Trophoblast cell (in vitro differentiated cells and primary cell): ENCODE measurements around the gene TMEM150C.

Experiments
- DNase-seq, 2 donors: peaks; one replicate each; pipeline ENCODE4 v3.0.0-alpha.2; 2016
- H2AFZ ChIP-seq: 2 replicates; pipeline ENCODE4 v1.6.1; 2013; ENCODE audit warnings: low read length, moderate library complexity, mild to moderate bottlenecking; ENCODE audit not compliant: insufficient read depth, poor library complexity
- H2AK5ac ChIP-seq: 2 replicates; pipeline ENCODE4 v1.6.1; 2013; ENCODE audit warnings: mild to moderate bottlenecking, low read length
- H2BK120ac ChIP-seq: 2 replicates; pipeline ENCODE4 v1.6.1; 2013; ENCODE audit warnings: low read length, mild to moderate bottlenecking, moderate library complexity; ENCODE audit not compliant: insufficient read depth, poor library complexity
- H2BK12ac ChIP-seq: 2 replicates; pipeline ENCODE4 v1.6.1; 2013; ENCODE audit warnings: mild to moderate bottlenecking, low read length, moderate library complexity
- H2BK5ac ChIP-seq: 2 replicates; pipeline ENCODE4 v1.6.1; 2013; ENCODE audit warnings: low read length, low read depth, moderate library complexity, mild to moderate bottlenecking; ENCODE audit not compliant: poor library complexity
- H3K14ac ChIP-seq: 2 replicates; pipeline ENCODE4 v1.6.1; 2013; ENCODE audit warnings: mild to moderate bottlenecking, low read length
- H3K18ac ChIP-seq: 2 replicates; pipeline ENCODE4 v1.6.1; 2013; ENCODE audit warnings: mild to moderate bottlenecking, low read length
- H3K23ac ChIP-seq: 2 replicates; pipeline ENCODE4 v1.6.1; 2013; ENCODE audit warnings: low read length
- H3K27ac ChIP-seq: 2 replicates; pipeline ENCODE4 v1.5.1; 2013; ENCODE audit warnings: low read depth, mild to moderate bottlenecking, inconsistent platforms, low read length, moderate library complexity
- H3K27me3 ChIP-seq: 2 replicates; pipeline ENCODE4 v1.6.1; 2013; ENCODE audit warnings: inconsistent platforms, mild to moderate bottlenecking, low read length, moderate library complexity; ENCODE audit not compliant: insufficient read depth
- H3K36me3 ChIP-seq, 2 experiments: 1 replicate in 1 of 2; 2 replicates in 1 of 2; pipeline ENCODE4 v1.6.1; 2013; ENCODE audit warnings: low read length in 2 of 2, mild to moderate bottlenecking in 2 of 2, moderate library complexity in 1 of 2; ENCODE audit not compliant: insufficient read depth in 2 of 2, control insufficient read depth in 1 of 2
- H3K4ac ChIP-seq: 2 replicates; pipeline ENCODE4 v1.6.1; 2013; ENCODE audit warnings: low read depth, mild to moderate bottlenecking, low read length, moderate library complexity
- H3K4me1 ChIP-seq, 2 experiments: 1 replicate in 1 of 2; 2 replicates in 1 of 2; pipeline ENCODE4 v1.6.1; 2013; ENCODE audit warnings: low read length in 2 of 2, mild to moderate bottlenecking in 2 of 2, moderate library complexity in 1 of 2; ENCODE audit not compliant: insufficient read depth in 2 of 2, control insufficient read depth in 1 of 2
- H3K4me2 ChIP-seq: 2 replicates; pipeline ENCODE4 v1.6.1; 2013; ENCODE audit warnings: inconsistent platforms, mild to moderate bottlenecking, low read length, moderate library complexity
- H3K4me3 ChIP-seq: 2 replicates; pipeline ENCODE4 v1.5.1; 2013; ENCODE audit warnings: mild to moderate bottlenecking, low read depth, low read length, inconsistent platforms
- H3K79me1 ChIP-seq: one replicate; pipeline ENCODE4 v1.6.1; 2013; ENCODE audit warnings: low read length
- H3K79me2 ChIP-seq: 2 replicates; pipeline ENCODE4 v1.6.1; 2013; ENCODE audit warnings: low read length, mild to moderate bottlenecking; ENCODE audit not compliant: control insufficient read depth, insufficient read depth, poor library complexity
- H3K9ac ChIP-seq: 2 replicates; pipeline ENCODE4 v1.6.1; 2013; ENCODE audit warnings: mild to moderate bottlenecking, low read length
- H3K9me3 ChIP-seq: 2 replicates; pipeline ENCODE4 v1.6.1; 2013; ENCODE audit warnings: low read depth, mild to moderate bottlenecking, control low read depth, inconsistent platforms, low read length; ENCODE audit not compliant: insufficient read depth
- H4K12ac ChIP-seq: 2 replicates; pipeline ENCODE4 v1.6.1; 2013; ENCODE audit warnings: low read depth, mild to moderate bottlenecking, low read length, moderate library complexity
- H4K8ac ChIP-seq: 2 replicates; pipeline ENCODE4 v1.6.1; 2013; ENCODE audit warnings: low read depth, mild to moderate bottlenecking, low read length, moderate library complexity
- H4K91ac ChIP-seq: one replicate; pipeline ENCODE4 v1.6.1; 2013; ENCODE audit warnings: low read depth, mild to moderate bottlenecking, low read length, moderate library complexity
- WGBS: extraction: QIAGEN DNeasy Blood & Tissue Kit; methylation state at CpG from one replicate; pipeline ENCODE4 v1.1.7; 2013; ENCODE audit warnings: missing lambda C conversion rate; ENCODE audit not compliant: insufficient read length, insufficient coverage; ENCODE audit errors: extremely low coverage; 5-methylcytosine and 5-hydroxymethylcytosine counted together

The TMEM150C gene

GRCh38 chr4:82447886-82448285 lies 113.9 kb downstream of the TMEM150C start:
- Histone ChIP-seq H3K27me3 (no peaks in the 10 kb centered on the region), H3K9ac (no peak overlapping the region), H2BK5ac (no peak overlapping the region), H3K14ac (no peak overlapping the region), H2BK120ac (no peak overlapping the region), H3K23ac (no peak overlapping the region), H3K4ac (no peak overlapping the region), H2BK12ac (no peak overlapping the region), H3K36me3 (peaks cover 22 to 24% of the 10 kb centered on the region in 2 experiments), H3K4me3 (no peak overlapping the region), H4K12ac (no peak overlapping the region), H3K4me2 (no peak overlapping the region), H2AFZ (no peak overlapping the region), H4K91ac (no peak overlapping the region), H3K79me2 (peaks cover 2% of the 10 kb centered on the region), H3K18ac (no peak overlapping the region), H3K79me1 (peaks cover 2% of the 10 kb centered on the region), H3K4me1 (peaks cover 0 to 2% of the 10 kb centered on the region in 2 experiments), H3K9me3 (no peaks in the 10 kb centered on the region), H2AK5ac (no peak overlapping the region), H3K27ac (no peak overlapping the region), H4K8ac (no peak overlapping the region)
- DNase-seq: peak; percentile 60 to 94
- WGBS: no CpG with 5 or more reads among the region's 1 CpG

DNA sequence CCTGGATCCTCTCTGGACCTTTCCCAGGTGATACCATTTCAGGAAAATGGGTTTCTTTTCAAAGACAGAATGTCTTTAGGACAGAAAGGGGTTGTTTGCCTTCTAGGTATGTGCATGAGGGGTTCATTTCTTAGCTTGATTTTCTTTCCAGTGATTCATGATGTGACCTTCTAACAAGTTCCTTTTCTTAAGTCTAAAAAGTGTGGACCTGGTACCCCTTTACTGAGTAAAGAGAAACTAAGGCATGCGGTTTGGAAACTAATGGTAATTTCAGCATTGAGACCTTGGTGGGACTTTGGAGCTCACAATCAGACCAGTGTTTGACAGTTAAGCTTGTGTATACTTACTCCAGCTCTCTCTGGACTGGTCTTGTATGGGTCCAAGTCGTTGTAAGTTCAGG lies 122.7 kb downstream of the TMEM150C start:
- Histone ChIP-seq H2BK120ac (no peak overlapping the region), H3K4me3 (no peak overlapping the region)

DNA sequence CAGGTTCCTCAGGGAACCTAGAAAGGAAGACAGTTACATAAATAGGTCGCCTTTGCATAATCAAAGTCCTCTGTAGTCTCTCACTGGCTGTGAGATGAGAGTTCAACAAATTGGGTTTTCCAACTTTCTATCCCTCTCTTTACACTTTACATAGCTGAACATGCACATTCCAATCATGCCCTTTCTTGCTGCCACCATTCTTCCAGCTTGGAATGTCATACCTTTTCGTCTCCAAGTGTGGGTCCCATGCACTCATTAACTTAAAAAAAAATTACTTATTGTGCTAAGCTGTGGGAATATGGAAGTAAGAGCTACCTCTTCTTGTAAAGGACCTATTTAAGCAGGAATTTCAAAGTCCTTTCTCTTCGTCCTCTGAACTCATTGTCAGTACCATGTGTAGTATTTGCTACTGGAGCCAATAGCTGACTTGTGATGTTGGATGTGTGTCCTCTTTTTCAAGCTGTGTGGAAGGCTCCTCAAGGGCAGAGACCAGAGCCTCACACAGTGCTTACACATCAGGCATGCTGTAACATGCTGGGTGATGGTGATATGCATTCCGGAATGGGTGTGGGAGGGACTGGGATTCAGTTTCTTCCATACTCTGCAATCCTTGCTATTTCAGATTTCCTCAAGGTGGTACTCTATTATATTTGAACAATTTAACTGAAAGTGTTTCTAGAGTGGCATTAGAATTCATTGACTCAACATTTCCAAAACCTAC lies 124.3 kb downstream of the TMEM150C start:
- Histone ChIP-seq H4K8ac (no peak overlapping the region), H3K79me1 (no peaks in the 10 kb centered on the region), H3K14ac (no peak overlapping the region), H3K18ac (no peak overlapping the region), H3K9me3 (no peaks in the 10 kb centered on the region), H2BK5ac (no peak overlapping the region), H2BK120ac (no peak overlapping the region), H3K23ac (no peak overlapping the region), H3K4ac (no peak overlapping the region), H2AFZ (no peak overlapping the region), H3K27me3 (no peaks in the 10 kb centered on the region), H2BK12ac (no peak overlapping the region), H3K4me3 (no peak overlapping the region), H4K91ac (no peak overlapping the region), H3K79me2 (peaks cover 6% of the 10 kb centered on the region), H3K36me3 (peaks cover 0 to 3% of the 10 kb centered on the region in 2 experiments), H3K4me1 (peaks cover 2 to 8% of the 10 kb centered on the region in 2 experiments), H4K12ac (no peak overlapping the region), H3K9ac (no peak overlapping the region), H3K27ac (no peak overlapping the region), H2AK5ac (no peak overlapping the region), H3K4me2 (peak overlapping the region; percentile 2)
- DNase-seq: peak; percentile 73 to 83
- WGBS: no CpG with 5 or more reads among the region's 4 CpGs

More for the DNA sequence above, 122.7 kb downstream of the TMEM150C start:
- Histone ChIP-seq H2BK5ac (no peak overlapping the region), H4K8ac (no peak overlapping the region), H3K4ac (peak overlapping the region; percentile 10), H2BK12ac (no peak overlapping the region), H3K27me3 (no peaks in the 10 kb centered on the region), H4K12ac (no peak overlapping the region), H3K23ac (no peak overlapping the region), H3K9me3 (no peaks in the 10 kb centered on the region), H3K9ac (no peak overlapping the region), H3K4me2 (no peak overlapping the region), H2AK5ac (no peak overlapping the region), H2AFZ (no peak overlapping the region), H3K14ac (no peak overlapping the region), H3K79me2 (peaks cover 9% of the 10 kb centered on the region), H3K36me3 (peaks cover 3 to 4% of the 10 kb centered on the region in 2 experiments), H3K79me1 (no peaks in the 10 kb centered on the region), H3K18ac (no peak overlapping the region), H3K4me1 (peaks cover 2 to 8% of the 10 kb centered on the region in 2 experiments), H3K27ac (no peak overlapping the region), H4K91ac (no peak overlapping the region)
- DNase-seq: no peak
- WGBS: no CpG with 5 or more reads among the region's 2 CpGs

- Histone ChIP-seq H3K79me2 (peaks cover 6% of the 10 kb centered on the region), H2BK12ac (no peak overlapping the region), H4K91ac (no peak overlapping the region), H2BK120ac (peak overlapping the region; percentile 38), H3K36me3 (peaks cover 0 to 3% of the 10 kb centered on the region in 2 experiments), H3K4me3 (no peak overlapping the region), H3K9ac (no peak overlapping the region), H4K8ac (no peak overlapping the region), H3K23ac (no peak overlapping the region), H3K18ac (no peak overlapping the region), H3K27me3 (no peaks in the 10 kb centered on the region), H3K79me1 (no peaks in the 10 kb centered on the region), H2AK5ac (no peak overlapping the region), H3K4ac (peak overlapping the region; percentile 84), H3K9me3 (no peaks in the 10 kb centered on the region), H3K27ac (no peak overlapping the region), H2AFZ (no peak overlapping the region), H3K4me1 (peaks cover 2 to 8% of the 10 kb centered on the region in 2 experiments), H2BK5ac (no peak overlapping the region), H3K4me2 (no peak overlapping the region), H4K12ac (no peak overlapping the region), H3K14ac (no peak overlapping the region)
- no CpG with 5 or more reads among the region's 4 CpGs for WGBS
- DNase-seq: no peak
These were observed 125.0 kb downstream of the TMEM150C start for GRCh38 chr4:82436780-82437179.
